Heart right ventricle (tissue), 16 donors: ENCODE measurements around the gene CPXM1. TPM values are rescaled to one million over a fixed set of nuclear protein-coding genes. Genes with fewer than 3 reads are reported as not detected.

Experiments used
- ATAC-seq, 8 donors: fragments of 200-7000 bp; cut with Tn5 transposase; one replicate each; pipeline ENCODE4 v1.9.1; 2020; ENCODE audit warnings: mild to moderate bottlenecking in 8 of 8, moderate library complexity in 8 of 8, moderate number of reproducible peaks in 1 of 8
- DNase-seq, 2 donors: peaks; one replicate each; pipeline ENCODE4 v3.0.0-alpha.2; 2020
- H3K27ac ChIP-seq, 10 donors: fragments of 200-600 bp; sonication (generic) in 2 of 10; one replicate each; pipeline versions ENCODE4 v1.5.0 to v1.8.0; 2020 to 2022; ENCODE audit warnings: mild to moderate bottlenecking in 3 of 10
- H3K27me3 ChIP-seq, 7 donors: fragments of 200-600 bp; one replicate each; pipeline ENCODE4 v1.8.0; 2021 to 2022; ENCODE audit warnings: mild to moderate bottlenecking in 2 of 7
- H3K36me3 ChIP-seq, 9 donors: fragments of 200-600 bp; sonication (generic) in 1 of 9; one replicate each; pipeline versions ENCODE4 v1.5.0 to v1.8.0; 2020 to 2022; ENCODE audit warnings: mild to moderate bottlenecking in 2 of 9
- H3K4me1 ChIP-seq, 9 donors: fragments of 200-600 bp; sonication (generic) in 1 of 9; one replicate each; pipeline versions ENCODE4 v1.5.0 to v1.8.0; 2020 to 2022; ENCODE audit warnings: mild to moderate bottlenecking in 4 of 9
- H3K4me3 ChIP-seq, 10 donors: fragments of 200-600 bp; sonication (generic) in 2 of 10; one replicate each; pipeline versions ENCODE4 v1.5.0 to v1.8.0; 2020 to 2022; ENCODE audit warnings: mild to moderate bottlenecking in 7 of 10, moderate library complexity in 2 of 10
- H3K9me3 ChIP-seq, 11 donors: fragments of 200-600 bp in 10 of 11; sonication (generic) in 2 of 11; one replicate each; pipeline versions ENCODE4 v1.5.0 to v1.8.0; 2013 to 2022; ENCODE audit warnings: mild to moderate bottlenecking in 2 of 11, control low read depth in 1 of 11, moderate library complexity in 1 of 11
- CTCF ChIP-seq, 9 donors: fragments of 200-600 bp; sonication (generic) in 2 of 9; IDR thresholded peaks; one replicate each; pipeline versions ENCODE4 v1.5.0 to v1.8.0; 2021 to 2022; ENCODE audit warnings: antibody characterized with exemption in 9 of 9, mild to moderate bottlenecking in 5 of 9, moderate library complexity in 1 of 9
- WGBS, 2 donors: extraction: QIAGEN DNeasy Blood & Tissue Kit; methylation state at CpG; one replicate each; pipeline ENCODE4 v1.1.7; 2013; ENCODE audit warnings: inconsistent platforms in 1 of 2; 5-methylcytosine and 5-hydroxymethylcytosine counted together
- intact Hi-C, 10 donors: fragments of 100-400 bp; cut with DNase I; formaldehyde crosslinking; loops; one replicate each; pipeline versions ENCODE4 v1.11.1 to v1.14.2; 2022
- polyA plus RNA-seq, 2 donors: library from polyadenylated mRNA; stranded (reverse); fragments of 200-250 nt; gene quantifications; one replicate each; pipeline ENCODE4 v1.2.3, GENCODE V29; 2013
- total RNA-seq, 10 donors: library from RNA; stranded (reverse); fragmentation: NEBNext Ultra II Directional in 3 of 10; extraction: Animal tissue kit (Norgen Biotek cat#: 25700) in 3 of 10; gene quantifications; one replicate each; pipeline versions ENCODE4 v1.2.1 to v1.2.4, GENCODE V29; 2021 to 2023
- donor health status: Arrhythmogenic right ventricular cardiomyopathy.
- donor health status: ischemic (EF 13 %, LVEDD 7.1; RV severe dilation, severe dysfunction).
- donor health status: healthy with polysubstance abuse.
- donor health status: DM: no; HTN: yes; CAD: no.
- donor health status: DM: no; HTN: no; CAD: no.
- donor health status: ischemic (EF 25% LVEDD 6.9; RV normal size, moderate dysfunction).
- donor health status: ischemic (EF 25% LVEDD 5.7; RV mildly dilated, moderate dysfunction).
- donor health status: healthy.
- donor health status: DM: yes; HTN: yes; CAD: no.
- donor health status: Ischemic cardiomyopathy.
- donor health status: ischemic (EF 35%, LVEDD 5.7; RV mildly dilated, moderate dysfunction).
- donor health status: nonischemic (EF 11% LVEDD 7.7; RV severe dilation, severe dysfunction).
- donor health status: DM: yes; HTN: yes; CAD: no.
- donor health status: PGD.
- donor health status: ischemic (EF 29% LVEDD 5.4; RV normal size, mild dysfunction).
- donor health status: nonischemic (EF 23%, LVEDD 6.1; RV moderate dilation, normal function).

The CPXM1 gene
- total and polyA plus RNA-seq, 12 donors: 0.48 to 4.9 (median 1.4) TPM; not detected in 1

- intact Hi-C loops: no loop called here
- 76% methylated on average over 10 of the region's 10 CpGs for WGBS, 2 donors
- no peak within 1 kb of the TSS for H3K4me3 ChIP-seq
- DNase-seq (no peak), ATAC-seq (no peak)
- H3K9me3 ChIP-seq: peaks cover 0 to 16% (median 5%) of the 10 kb centered on the region in 11 donors
- peaks cover 0 to 50% (median 31%) of the 10 kb centered on the region in 7 donors for H3K27me3 ChIP-seq
- TF ChIP-seq CTCF (IDR thresholded peaks at IDR 0.05): no peak
- H3K4me1 ChIP-seq: peaks cover 0 to 29% (median 5%) of the 10 kb centered on the region in 9 donors
- H3K27ac ChIP-seq: peak within 1 kb of the TSS in 1 of 10 donors; percentile 72
- no peaks in the 10 kb centered on the region for H3K36me3 ChIP-seq
Measured at GRCh38 chr20:2816030-2816582, 15.7 kb upstream of the CPXM1 start, which contains the start of gene TMEM239. Gene TMEM239, plus strand, starts transcription at chr20:2816364. Its CDS starts 191 bp downstream, at chr20:2816555.

GRCh38 chr20:2815242-2815900, 14.9 kb upstream of the CPXM1 start:
- Histone ChIP-seq H3K4me3 (no peak overlapping the region), H3K36me3 (no peaks in the 10 kb centered on the region), H3K27me3 (peaks cover 0 to 49% (median 28%) of the 10 kb centered on the region in 7 donors), H3K9me3 (peaks cover 0 to 16% (median 5%) of the 10 kb centered on the region in 11 donors), H3K27ac (peak overlapping the region in 1 of 10 donors; percentile 72), H3K4me1 (peaks cover 0 to 21% (median 0%) of the 10 kb centered on the region in 9 donors)
- DNase-seq (no peak), ATAC-seq (no peak)
- intact Hi-C loops: no loop called here
- no peak for TF ChIP-seq CTCF (IDR thresholded peaks at IDR 0.05)
- 88 to 93% methylated on average over 8 of the region's 8 CpGs for WGBS, 2 donors

GRCh38 chr20:2814587-2815051, 14.2 kb upstream of the CPXM1 start, which contains the start of gene C20orf141:
Gene C20orf141, plus strand, starts transcription at chr20:2814987. Its CDS starts 198 bp downstream, at chr20:2815185.
- no peak within 1 kb of the TSS for H3K4me3 ChIP-seq
- H3K27ac ChIP-seq: peak within 1 kb of the TSS in 1 of 10 donors; percentile 72
- no peak for TF ChIP-seq CTCF (IDR thresholded peaks at IDR 0.05)
- peaks cover 0 to 48% (median 26%) of the 10 kb centered on the region in 7 donors for H3K27me3 ChIP-seq
- peaks cover 0 to 19% (median 0%) of the 10 kb centered on the region in 9 donors for H3K4me1 ChIP-seq
- ATAC-seq (peak in 2 of 8 donors; percentile 29 to 81), DNase-seq (no peak)
- 24 to 34% methylated on average over 5 of the region's 5 CpGs for WGBS, 2 donors
- no peaks in the 10 kb centered on the region for H3K36me3 ChIP-seq
- intact Hi-C loops: no loop called here
- H3K9me3 ChIP-seq: peaks cover 0 to 16% (median 5%) of the 10 kb centered on the region in 11 donors

- ATAC-seq (no peak), DNase-seq (no peak)
- intact Hi-C loops: no loop called here
- Histone ChIP-seq H3K27ac (peak overlapping the region in 1 of 10 donors; percentile 20), H3K9me3 (peaks cover 0 to 16% (median 5%) of the 10 kb centered on the region in 11 donors), H3K27me3 (peaks cover 0 to 48% (median 28%) of the 10 kb centered on the region in 7 donors), H3K36me3 (no peaks in the 10 kb centered on the region), H3K4me1 (peaks cover 0 to 19% (median 0%) of the 10 kb centered on the region in 9 donors), H3K4me3 (no peak overlapping the region)
- TF ChIP-seq CTCF (IDR thresholded peaks at IDR 0.05): no peak
- 97 to 98% methylated on average over 1 of the region's 1 CpG for WGBS, 2 donors
Measured at GRCh38 chr20:2814076-2814475, 13.6 kb upstream of the CPXM1 start.
